OCI-LY1 (cell line): ENCODE measurements around the gene KRT84.

Source experiments
- CTCF ChIP-seq: fragments of 200-600 bp; sonication (generic), shearing (Covaris generic); IDR thresholded peaks from 2 replicates; pipeline ENCODE4 v1.5.1; 2017; ENCODE audit warnings: mild to moderate bottlenecking, antibody characterized with exemption, low read length, moderate library complexity, mixed read lengths
- EZH2 ChIP-seq: fragments of 200-600 bp; sonication (generic), shearing (Covaris generic); IDR thresholded peaks from 2 replicates; pipeline ENCODE4 v1.8.0; 2017; ENCODE audit warnings: borderline replicate concordance, mixed run types, mild to moderate bottlenecking, antibody characterized with exemption, low read length, moderate library complexity, mixed read lengths

- TF ChIP-seq CTCF = no peak
- TF ChIP-seq EZH2 = no peak
These were observed 2.6 kb downstream of the KRT84 start for GRCh38 chr12:52382854-52383253.
